VCaP (cell line): ENCODE results near the gene QSOX2.

Experiments used
- H3K27ac ChIP-seq: fragments of 450-650 bp; 2 replicates; pipeline ENCODE4 v1.5.1; 2017
- CTCF ChIP-seq: fragments of 450-650 bp; conservative IDR thresholded peaks from 2 replicates; pipeline ENCODE4 v1.5.1; 2017; ENCODE audit warnings: mild to moderate bottlenecking, moderate library complexity

Gene QSOX2

GRCh38 chr9:136267261-136268111, 21.9 kb upstream of the QSOX2 start:
- TF ChIP-seq CTCF: peak; percentile 36
- peak overlapping the region; percentile 75 for H3K27ac ChIP-seq

- peak overlapping the region; percentile 75 for H3K27ac ChIP-seq
Observed at GRCh38 chr9:136266641-136267040, 21.0 kb upstream of the QSOX2 start.

- no peak for TF ChIP-seq CTCF
- no peak overlapping the region for H3K27ac ChIP-seq
Observed at GRCh38 chr9:136265561-136266355, 20.1 kb upstream of the QSOX2 start.

GRCh38 chr9:136264441-136265405, 19.1 kb upstream of the QSOX2 start:
- no peak for TF ChIP-seq CTCF
- H3K27ac ChIP-seq: no peak overlapping the region

GRCh38 chr9:136264031-136264430, 18.4 kb upstream of the QSOX2 start:
- no peak overlapping the region for H3K27ac ChIP-seq
- no peak for TF ChIP-seq CTCF

GRCh38 chr9:136262671-136263178, 17.1 kb upstream of the QSOX2 start:
- TF ChIP-seq CTCF: no peak

GRCh38 chr9:136261686-136262430, 16.2 kb upstream of the QSOX2 start:
- no peak overlapping the region for H3K27ac ChIP-seq
- TF ChIP-seq CTCF: no peak

More at GRCh38 chr9:136262671-136263178, 17.1 kb upstream of the QSOX2 start:
- no peak overlapping the region for H3K27ac ChIP-seq
